Raji (cell line): Measurements from ENCODE around the gene LRRC28.

Experiments
- POLR2A ChIP-seq: IDR thresholded peaks from 2 replicates; pipeline ENCODE4 v1.6.1; 2011; ENCODE audit warnings: low read depth, low read length, control low read depth; ENCODE audit not compliant: insufficient read depth

LRRC28 gene

GRCh38 chr15:99312228-99312627, 60.9 kb downstream of the LRRC28 start:
- TF ChIP-seq POLR2A = no peak

- TF ChIP-seq POLR2A = no peak
These were observed 61.5 kb downstream of the LRRC28 start for GRCh38 chr15:99312794-99313193.

- no peak for TF ChIP-seq POLR2A
These were observed 64.4 kb downstream of the LRRC28 start for GRCh38 chr15:99315636-99316035.

- no peak for TF ChIP-seq POLR2A
These were observed 69.3 kb downstream of the LRRC28 start for GRCh38 chr15:99320374-99321215.

- TF ChIP-seq POLR2A = no peak
These were observed 70.2 kb downstream of the LRRC28 start for GRCh38 chr15:99321468-99321867.

- no peak for TF ChIP-seq POLR2A
These were observed 71.5 kb downstream of the LRRC28 start for GRCh38 chr15:99322643-99323405.

- TF ChIP-seq POLR2A = no peak
These were observed 72.9 kb downstream of the LRRC28 start for GRCh38 chr15:99324082-99324620.

GRCh38 chr15:99324700-99325099, 73.4 kb downstream of the LRRC28 start:
- TF ChIP-seq POLR2A = no peak

GRCh38 chr15:99326235-99326634, 75.0 kb downstream of the LRRC28 start:
- no peak for TF ChIP-seq POLR2A

- TF ChIP-seq POLR2A = no peak
These were observed 77.1 kb downstream of the LRRC28 start for GRCh38 chr15:99328106-99329072.

- TF ChIP-seq POLR2A = no peak
These were observed 80.1 kb downstream of the LRRC28 start for GRCh38 chr15:99331381-99331780.

- no peak for TF ChIP-seq POLR2A
These were observed 82.1 kb downstream of the LRRC28 start for GRCh38 chr15:99333413-99333812.

GRCh38 chr15:99333981-99334380, 82.7 kb downstream of the LRRC28 start:
- TF ChIP-seq POLR2A = no peak

GRCh38 chr15:99335508-99335907, 84.2 kb downstream of the LRRC28 start:
- TF ChIP-seq POLR2A = no peak

GRCh38 chr15:99336794-99337193, 85.5 kb downstream of the LRRC28 start:
- TF ChIP-seq POLR2A = no peak
